Right renal pelvis (tissue), 4 donors: ENCODE measurements around the gene YJEFN3. TPM values are rescaled to one million over a fixed set of nuclear protein-coding genes. Genes with fewer than 3 reads are reported as not detected.

ENCODE experiments used
- DNase-seq, 4 donors: peaks; one replicate each; pipeline ENCODE4 v3.0.0-alpha.2; 2013; ENCODE audit warnings: low read depth in 4 of 4, low spot score in 3 of 4, missing footprints in 1 of 4
- polyA plus RNA-seq, 4 donors: library from polyadenylated mRNA; unstranded; fragments of 120-200 nt; gene quantifications; one replicate each; pipeline ENCODE4 v1.2.1, GENCODE V29; 2013; ENCODE audit not compliant: insufficient read length in 4 of 4

The YJEFN3 gene
- polyA plus RNA-seq, 4 donors = 5.1 to 10.0 (median 6.2) TPM

DNA sequence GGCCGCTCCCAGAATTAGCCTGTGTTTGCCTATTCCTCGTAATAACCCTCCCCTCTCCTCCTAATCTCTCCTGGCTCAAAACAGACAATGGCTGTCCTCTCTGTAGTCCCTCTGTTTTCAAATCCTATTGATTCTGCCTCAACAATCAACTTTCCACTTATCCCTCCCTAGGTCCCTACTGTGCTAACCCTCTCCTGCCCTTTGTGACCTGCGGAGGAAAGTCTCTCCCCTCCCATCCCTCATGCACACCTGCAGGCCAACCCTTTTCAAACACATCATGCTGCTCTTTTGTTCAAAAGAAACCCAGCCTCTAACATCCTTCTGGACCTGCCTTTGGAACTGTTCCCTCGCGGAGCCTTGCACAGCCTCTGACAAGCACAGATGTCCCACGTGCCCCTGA, 46.7 kb downstream of the YJEFN3 start:
- no peak for DNase-seq

DNA sequence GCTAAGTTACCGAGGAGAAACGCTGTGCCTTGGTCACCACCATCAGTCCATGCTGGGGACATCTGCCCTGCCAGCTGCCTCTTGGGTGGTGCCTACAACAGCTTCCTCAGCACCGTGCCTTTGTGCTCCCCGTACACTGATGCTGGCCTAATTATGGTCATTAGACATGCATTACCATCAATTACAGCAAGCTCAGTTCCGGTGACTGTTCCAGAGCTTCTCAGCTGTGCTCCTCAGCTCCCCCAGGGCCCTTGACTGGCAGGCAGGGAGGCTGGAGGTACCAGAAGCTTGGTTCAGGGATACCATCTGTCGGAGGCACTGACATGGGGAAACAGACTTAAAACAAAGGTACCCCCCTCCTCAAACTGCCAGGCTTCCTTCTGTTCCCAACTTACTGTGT, 49.5 kb downstream of the YJEFN3 start:
- no peak for DNase-seq

DNA sequence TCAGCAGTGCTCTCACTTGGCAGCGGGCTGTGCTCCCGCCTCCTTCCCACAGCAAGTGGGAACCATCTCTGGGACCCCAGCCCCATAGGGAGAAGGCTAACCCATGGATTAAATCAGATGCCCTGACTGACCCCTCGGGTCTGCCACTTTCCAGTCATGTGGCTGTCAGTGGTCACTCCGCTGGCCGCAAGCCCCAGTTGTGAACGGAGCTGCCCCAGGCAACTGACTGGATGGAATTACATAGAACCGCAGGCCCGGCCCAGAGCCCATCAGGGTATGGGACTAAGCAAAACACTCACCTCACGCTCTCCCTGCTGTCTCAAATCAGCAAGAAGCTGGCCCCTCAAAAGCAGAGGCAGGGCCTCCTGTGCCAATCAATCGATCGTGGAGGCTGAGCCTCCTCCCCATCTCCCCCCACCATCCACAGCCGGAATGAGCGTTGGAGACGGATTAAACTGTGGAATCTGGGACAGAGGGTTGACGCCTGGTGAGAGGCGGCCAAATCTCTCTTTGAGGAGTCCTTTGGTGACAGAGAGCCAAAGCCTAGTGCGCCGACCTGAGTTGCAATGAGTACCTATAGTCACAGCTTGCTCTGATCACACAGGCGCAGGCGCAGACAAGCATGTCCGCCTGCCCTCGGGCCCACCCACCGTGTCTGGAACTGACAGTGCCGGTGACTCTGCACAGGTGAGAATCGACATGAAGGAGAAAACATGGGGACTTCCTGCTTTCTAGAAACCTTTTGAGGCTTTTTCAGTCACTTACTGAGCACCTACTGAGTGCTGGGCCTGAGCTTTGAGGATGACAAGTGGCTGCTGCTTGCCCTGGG, 51.0 kb downstream of the YJEFN3 start:
- DNase-seq = no peak

DNA sequence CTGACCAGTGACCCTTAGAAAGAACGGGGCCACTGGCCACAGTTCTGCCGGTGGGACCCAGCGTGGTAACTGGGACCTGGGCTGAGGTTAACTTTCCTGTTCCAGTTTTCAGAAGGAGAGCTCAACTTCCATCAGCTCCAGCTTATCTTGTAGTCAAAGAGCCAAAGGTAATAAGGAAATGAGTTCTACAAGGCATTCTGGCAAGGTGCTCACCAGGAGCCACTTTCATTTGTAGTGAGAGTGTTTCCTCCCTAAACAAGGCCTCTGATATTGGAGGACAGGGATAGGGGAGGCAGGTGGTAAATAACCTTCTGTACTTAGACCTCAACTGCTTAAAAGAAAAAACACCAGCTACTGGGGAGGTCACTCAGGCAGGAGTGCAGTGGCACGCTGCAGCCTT, 51.7 kb downstream of the YJEFN3 start:
- no peak for DNase-seq

DNA sequence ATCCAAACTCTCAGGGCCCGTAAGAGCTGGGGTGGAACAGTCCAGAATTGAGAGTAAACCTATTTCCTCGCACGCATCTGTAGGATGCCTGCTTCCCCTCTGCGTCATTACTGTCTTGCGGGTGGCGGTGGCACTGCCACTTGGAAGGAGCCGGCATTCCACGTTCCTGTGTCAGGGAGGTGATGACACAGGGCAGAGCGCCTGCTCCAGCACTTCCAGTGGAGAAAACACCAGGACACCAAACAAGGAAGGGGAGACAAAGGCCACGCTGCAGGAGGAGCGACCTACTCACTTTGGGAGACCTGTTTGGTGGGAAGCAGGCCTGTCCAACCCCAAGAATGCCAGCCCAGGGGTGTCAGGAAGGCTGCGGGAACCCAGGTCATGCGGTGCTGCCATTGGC, 52.7 kb downstream of the YJEFN3 start:
- DNase-seq = no peak

DNA sequence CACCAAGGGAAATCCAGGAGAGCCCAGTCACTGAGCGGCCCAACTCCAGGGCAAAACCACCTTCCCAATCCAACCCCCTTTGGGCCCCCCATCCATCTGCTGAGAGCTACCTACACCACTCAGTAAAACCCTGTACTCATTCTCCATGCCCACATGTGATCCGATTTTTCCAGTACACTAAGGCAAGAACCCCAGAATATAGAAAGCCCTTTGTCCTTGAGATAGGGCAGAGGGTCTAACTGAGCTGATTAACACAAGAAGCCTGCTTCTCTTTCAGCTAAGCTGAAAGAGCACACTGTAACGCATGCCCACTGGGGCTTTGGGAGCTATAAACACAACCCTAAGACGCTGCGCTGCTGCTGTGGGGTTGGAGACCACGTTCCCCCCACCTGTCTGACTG, 53.8 kb downstream of the YJEFN3 start:
- no peak for DNase-seq

DNA sequence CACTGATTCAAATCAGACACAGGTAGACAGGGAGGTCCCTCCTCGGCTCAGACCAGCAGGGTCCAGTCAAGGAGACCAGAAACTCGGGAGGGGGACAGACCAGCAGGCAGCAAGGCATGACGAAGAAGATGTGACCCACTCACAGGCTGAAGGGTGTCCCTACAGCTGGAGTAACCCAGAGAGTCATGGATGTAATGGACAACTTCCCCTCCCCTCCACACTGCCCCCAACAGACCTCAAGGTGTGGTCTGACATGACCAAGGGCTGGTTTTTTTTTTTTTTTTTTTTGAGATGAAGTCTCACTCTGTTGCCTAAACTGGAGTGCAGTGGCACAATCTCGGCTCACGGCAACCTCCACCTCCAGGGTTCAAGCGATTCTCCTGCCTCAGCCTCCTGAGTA, 55.6 kb downstream of the YJEFN3 start:
- no peak for DNase-seq

Other genes with a start within 250 kb of the YJEFN3 start
- gene SUGP1, start 208.4 kb upstream of the YJEFN3 start, polyA plus RNA-seq = 10 to 100 TPM; 47.3 to 64.0 (median 56.4) TPM
- 10 to 100 TPM; 40.8 to 51.1 (median 47.3) TPM for gene MAU2, start 208.1 kb upstream of the YJEFN3 start, polyA plus RNA-seq
- gene GATAD2A, start 123.2 kb upstream of the YJEFN3 start, polyA plus RNA-seq = 10 to 100 TPM; 45.6 to 51.0 (median 49.8) TPM
- 1 to 10 TPM in 1 of 4 donors, under 1 TPM in 3; 0.89 to 2.0 (median 0.94) TPM for gene TSSK6, start 13.4 kb upstream of the YJEFN3 start, polyA plus RNA-seq
- gene NDUFA13, start 12.7 kb upstream of the YJEFN3 start, polyA plus RNA-seq = 100 to 1,000 TPM; 229 to 357 (median 244) TPM
- gene CILP2, start 9.4 kb downstream of the YJEFN3 start, polyA plus RNA-seq = under 1 TPM; 0.13 to 0.36 (median 0.15) TPM
- gene PBX4, start 89.8 kb downstream of the YJEFN3 start, polyA plus RNA-seq = 1 to 10 TPM; 3.0 to 4.4 (median 3.8) TPM
- gene LPAR2, start 99.3 kb downstream of the YJEFN3 start, polyA plus RNA-seq = 10 to 100 TPM; 21.1 to 32.1 (median 26.6) TPM
- gene GMIP, start 114.7 kb downstream of the YJEFN3 start, polyA plus RNA-seq = 1 to 10 TPM; 5.0 to 6.0 (median 5.4) TPM
- 10 to 100 TPM; 41.0 to 59.1 (median 53.0) TPM for gene ATP13A1, start 134.8 kb downstream of the YJEFN3 start, polyA plus RNA-seq
- 10 to 100 TPM; 16.5 to 17.5 (median 16.8) TPM for gene ZNF101, start 139.9 kb downstream of the YJEFN3 start, polyA plus RNA-seq
- 10 to 100 TPM; 14.5 to 17.8 (median 16.9) TPM for gene ZNF14, start 204.2 kb downstream of the YJEFN3 start, polyA plus RNA-seq